Glomerular visceral epithelial cell (primary cell): Measurements from ENCODE around the gene TCP11X1.
"Not testable (repeated sequence)": the region's sequence is repeated elsewhere in the genome, so short reads cannot be mapped to it uniquely, and the experiment has no call there.

Source experiments
- DNase-seq: peaks from one replicate; pipeline ENCODE4 v3.0.0-alpha.2; 2016; ENCODE audit errors: extremely low spot score

Gene TCP11X1

GRCh38 chrX:102214986-102215385 lies at the start of gene TCP11X1:
TCP11X1 (plus strand) TSS chrX:102215301.
- DNase-seq: not testable (repeated sequence)

GRCh38 chrX:102185967-102186720 lies 29.0 kb upstream of the TCP11X1 start:
- no peak for DNase-seq

- not testable (repeated sequence) for DNase-seq
Measured at GRCh38 chrX:102207940-102208339, 7.2 kb upstream of the TCP11X1 start.

GRCh38 chrX:102216497-102216896 lies 1.4 kb downstream of the TCP11X1 start:
- DNase-seq: not testable (repeated sequence)

- DNase-seq: not testable (repeated sequence)
Measured at GRCh38 chrX:102235678-102236077, 20.6 kb downstream of the TCP11X1 start.

- not testable (repeated sequence) for DNase-seq
Measured at GRCh38 chrX:102240265-102240664, 25.2 kb downstream of the TCP11X1 start.

- not testable (repeated sequence) for DNase-seq
Measured at GRCh38 chrX:102246893-102247292, 31.8 kb downstream of the TCP11X1 start, which contains the start of gene NXF2. NXF2 (plus strand) TSS chrX:102247167; CDS start chrX:102307079, 59,912 bp downstream.

- not testable (repeated sequence) for DNase-seq
Measured at GRCh38 chrX:102272231-102272630, 57.1 kb downstream of the TCP11X1 start.
